Measurements from ENCODE around the gene ZNF438.
"Not testable (repeated sequence)": the region's sequence is repeated elsewhere in the genome, so short reads cannot be mapped to it uniquely, and the experiment has no call there.

GRCh38 chr10:31056678-31057077 lies 25.0 kb upstream of the ZNF438 start:
- TF ChIP-seq EP300, CTCF, POLR2A, POLR2AphosphoS5 (IDR thresholded peaks at IDR 0.05): not testable (repeated sequence)
